HG02981 (cell line): ENCODE data around the gene TMEM161A.

Experiments
- ATAC-seq: cut with Tn5 transposase; IDR thresholded peaks from one replicate; pipeline ENCODE4 v1.9.1; 2021; ENCODE audit warnings: mild to moderate bottlenecking, moderate library complexity; ENCODE audit not compliant: unreplicated experiment

TMEM161A gene

GRCh38 chr19:19098703-19099632 is 39.3 kb downstream of the TMEM161A start:
- ATAC-seq = no peak

GRCh38 chr19:19098084-19098702 is 40.1 kb downstream of the TMEM161A start:
- no peak for ATAC-seq

DNA sequence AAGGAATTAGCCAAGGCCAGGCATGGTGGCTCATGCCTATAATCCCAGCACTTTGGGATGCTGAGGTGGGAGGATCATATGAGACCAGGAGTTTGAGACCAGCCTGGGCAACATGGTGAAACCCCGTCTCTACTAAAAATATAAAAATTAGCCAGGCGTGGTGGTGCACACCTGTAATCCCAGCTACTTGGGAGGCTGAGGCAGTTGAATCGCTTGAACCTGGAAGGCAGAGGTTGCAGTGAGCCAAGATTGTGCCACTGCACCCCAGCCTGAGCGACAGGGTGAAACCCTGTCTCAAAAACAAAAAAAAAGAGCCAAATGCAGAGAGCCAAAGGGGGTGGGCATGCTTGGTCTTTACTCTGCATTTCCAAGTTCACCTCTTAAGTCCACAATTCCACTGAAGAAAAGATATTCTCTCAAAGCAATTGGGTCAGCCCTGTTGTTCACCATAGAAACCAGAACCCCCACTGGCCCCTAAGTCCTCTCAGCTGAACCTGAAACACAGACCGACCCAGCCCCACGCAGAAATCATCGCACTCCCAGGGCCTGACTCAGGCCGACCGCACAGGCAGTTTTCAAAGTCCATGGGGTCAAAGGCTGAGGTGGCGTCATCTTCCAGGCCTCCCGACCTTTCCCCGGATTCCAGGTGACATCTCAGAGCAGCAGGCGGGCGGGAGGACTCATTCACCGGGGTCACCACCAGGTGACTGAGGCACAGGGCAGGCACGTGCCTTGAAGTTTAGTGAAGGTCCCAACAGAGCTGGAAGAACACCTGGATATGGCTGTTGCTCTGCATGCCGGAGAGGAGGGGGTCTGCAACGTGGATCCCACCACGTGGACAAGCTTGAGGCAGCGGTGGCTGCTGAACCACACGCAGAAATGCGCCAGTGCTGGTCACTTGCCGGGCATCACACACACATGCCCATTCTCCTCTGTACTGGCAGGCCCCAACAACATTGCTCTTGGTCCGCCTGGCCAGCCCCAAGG is 41.3 kb downstream of the TMEM161A start:
- no peak for ATAC-seq

- no peak for ATAC-seq
Measured at GRCh38 chr19:19095691-19096090, 42.6 kb downstream of the TMEM161A start.

GRCh38 chr19:19094513-19094912 is 43.8 kb downstream of the TMEM161A start:
- no peak for ATAC-seq

DNA sequence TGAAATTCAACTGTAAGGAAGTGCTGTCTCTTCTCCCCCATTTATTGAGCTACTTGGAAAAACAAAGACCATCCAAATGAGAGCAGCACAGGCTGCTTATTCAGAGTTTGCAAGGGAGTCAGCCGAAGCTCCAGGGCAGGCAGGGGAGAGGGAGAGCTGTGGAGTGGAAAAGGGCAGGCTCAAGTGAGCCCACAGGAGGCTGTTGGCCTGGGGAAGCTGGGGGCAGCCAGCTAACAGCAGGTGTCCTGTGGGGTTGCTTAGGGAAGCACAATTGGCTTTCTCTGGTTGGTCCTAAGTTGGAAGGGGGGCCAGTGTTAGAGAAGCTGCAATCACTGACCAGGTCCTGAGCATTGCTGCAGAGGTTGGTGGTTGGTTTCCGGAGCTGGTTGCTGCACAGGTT is 50.6 kb downstream of the TMEM161A start:
- ATAC-seq = no peak

DNA sequence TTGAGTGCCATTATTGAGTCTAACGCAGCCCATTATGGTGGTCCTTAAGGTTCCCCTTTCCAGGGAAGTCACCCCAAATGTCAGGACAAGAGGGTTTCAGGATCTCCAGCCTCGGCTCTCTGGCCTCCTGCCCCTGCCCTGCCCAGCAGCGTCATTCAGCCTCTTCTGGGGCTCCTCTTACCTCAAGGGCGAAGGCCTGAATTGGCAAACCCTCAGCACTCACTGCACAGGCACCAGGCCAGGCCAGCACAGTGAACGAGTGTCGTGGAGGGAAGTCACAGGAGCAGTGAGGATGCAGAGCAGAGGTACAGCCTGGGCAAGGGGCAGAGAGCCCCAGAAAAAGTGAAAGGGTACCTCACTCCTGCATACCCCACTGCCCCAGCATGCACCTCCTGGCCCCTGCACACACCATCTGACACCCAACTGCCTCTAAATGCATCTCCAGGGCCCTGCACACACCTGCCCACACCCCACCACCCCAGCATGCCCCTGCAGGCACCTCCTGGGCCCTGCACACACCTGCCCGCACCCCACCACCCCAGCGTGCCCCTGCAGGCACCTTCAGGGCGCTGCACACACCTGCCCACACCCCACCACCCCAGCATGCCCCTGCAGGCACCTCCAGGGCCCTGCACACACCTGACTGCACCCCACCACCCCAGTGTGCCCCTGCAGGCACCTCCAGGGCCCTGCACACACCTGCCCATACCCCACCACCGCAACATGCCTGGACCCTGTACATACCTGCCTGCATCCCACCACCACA is 54.7 kb downstream of the TMEM161A start:
- no peak for ATAC-seq

DNA sequence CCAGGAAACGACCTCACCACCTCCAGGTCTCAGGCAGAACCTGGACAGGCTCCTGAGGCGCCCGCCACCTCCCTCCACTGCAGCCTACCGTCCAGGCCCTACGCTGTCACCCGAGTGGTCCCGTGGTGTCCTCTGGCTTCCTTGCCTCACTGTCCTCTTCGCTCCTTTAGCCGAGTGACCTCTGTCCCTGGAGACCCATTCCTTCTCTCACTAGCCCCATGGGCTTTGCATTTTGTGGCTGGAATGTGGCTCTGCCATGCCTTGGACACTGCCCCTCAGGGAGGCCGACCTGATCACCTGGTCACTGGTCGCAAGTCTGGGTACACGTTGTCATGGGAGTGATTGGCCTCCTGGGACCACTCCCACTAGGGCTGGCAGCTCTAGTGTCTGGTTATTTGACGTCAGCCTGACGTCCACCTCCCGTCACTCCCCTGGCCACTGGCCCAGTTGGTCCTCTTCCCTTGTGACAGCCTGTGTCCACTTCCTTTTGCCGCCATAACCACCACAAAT is 56.6 kb downstream of the TMEM161A start:
- ATAC-seq = no peak

DNA sequence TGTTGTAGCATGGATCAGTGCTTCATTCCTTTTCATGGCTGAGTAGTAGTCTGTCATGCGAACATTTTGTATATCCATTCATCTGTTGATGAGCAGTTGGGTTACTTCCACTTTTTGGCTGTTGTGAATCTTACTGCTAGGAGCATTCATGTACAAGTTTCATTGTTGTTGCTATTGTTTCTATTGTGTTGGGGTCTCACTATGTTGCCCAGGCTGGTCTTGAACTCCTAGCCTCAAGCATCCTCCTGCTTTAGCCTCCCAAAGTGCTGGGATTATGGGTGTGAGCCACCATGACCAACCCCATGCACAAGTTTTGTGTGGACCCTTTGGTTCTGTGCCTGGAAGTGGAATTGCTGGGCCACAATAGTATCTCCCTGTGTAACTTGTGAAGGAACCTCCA is 58.7 kb downstream of the TMEM161A start:
- ATAC-seq = no peak

DNA sequence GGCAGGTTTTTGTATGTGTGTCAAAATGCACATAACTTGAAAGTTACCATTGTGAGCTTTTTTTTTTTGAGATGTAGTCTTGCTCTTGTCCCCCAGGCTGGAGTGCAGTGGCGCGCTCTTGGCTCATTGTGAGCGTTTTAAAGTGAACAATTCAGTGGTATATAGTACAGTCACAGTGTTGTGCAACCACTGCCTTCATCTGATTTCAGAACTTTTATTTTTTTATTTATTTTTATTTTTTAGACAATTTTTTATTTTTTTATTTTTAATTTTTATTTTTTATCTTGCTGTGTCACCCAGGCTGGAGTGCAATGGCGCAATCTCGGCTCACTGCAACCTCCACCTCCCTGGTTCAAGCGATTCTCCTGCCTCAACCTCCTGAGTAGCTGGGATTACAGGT is 59.5 kb downstream of the TMEM161A start:
- no peak for ATAC-seq

DNA sequence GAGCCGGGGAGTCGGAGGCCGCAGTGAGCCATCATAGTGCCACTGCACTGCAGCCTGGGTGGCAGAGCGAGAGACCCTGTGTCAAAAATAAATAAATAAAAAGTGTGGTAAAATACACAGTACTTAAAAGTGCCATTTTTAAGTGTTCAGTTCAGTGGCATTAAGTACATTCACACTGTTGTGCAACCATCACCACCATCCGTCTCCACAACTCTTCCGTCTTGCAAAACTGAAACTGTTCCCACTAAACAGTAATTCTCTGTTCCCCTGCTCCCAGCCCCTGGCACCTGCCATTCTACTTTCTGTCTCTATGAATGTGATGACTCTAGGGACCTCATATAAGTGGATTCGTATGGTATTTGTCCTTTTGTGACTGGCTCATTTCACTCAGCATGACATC is 61.2 kb downstream of the TMEM161A start:
- no peak for ATAC-seq

- ATAC-seq = no peak
Measured at GRCh38 chr19:19076476-19076875, 61.8 kb downstream of the TMEM161A start.

DNA sequence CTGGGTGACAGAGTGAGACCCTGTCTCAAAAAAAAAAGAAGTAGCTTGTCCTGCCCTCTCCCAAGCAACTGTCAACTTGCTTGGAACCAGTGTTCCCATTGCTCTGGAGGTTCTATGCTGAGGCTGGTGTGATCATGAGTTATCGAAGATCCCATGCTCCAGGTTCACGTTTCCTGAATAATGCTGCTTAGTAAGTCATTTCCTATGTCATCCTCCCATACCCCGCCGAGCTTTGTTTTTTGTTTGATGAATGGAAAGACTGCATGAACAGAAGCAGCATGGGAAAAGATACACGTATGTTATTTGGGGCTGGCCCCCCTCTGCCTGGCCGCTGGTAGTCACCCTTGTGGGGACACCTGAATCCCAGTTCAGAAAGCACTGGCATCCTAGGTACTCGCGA is 63.2 kb downstream of the TMEM161A start:
- no peak for ATAC-seq

DNA sequence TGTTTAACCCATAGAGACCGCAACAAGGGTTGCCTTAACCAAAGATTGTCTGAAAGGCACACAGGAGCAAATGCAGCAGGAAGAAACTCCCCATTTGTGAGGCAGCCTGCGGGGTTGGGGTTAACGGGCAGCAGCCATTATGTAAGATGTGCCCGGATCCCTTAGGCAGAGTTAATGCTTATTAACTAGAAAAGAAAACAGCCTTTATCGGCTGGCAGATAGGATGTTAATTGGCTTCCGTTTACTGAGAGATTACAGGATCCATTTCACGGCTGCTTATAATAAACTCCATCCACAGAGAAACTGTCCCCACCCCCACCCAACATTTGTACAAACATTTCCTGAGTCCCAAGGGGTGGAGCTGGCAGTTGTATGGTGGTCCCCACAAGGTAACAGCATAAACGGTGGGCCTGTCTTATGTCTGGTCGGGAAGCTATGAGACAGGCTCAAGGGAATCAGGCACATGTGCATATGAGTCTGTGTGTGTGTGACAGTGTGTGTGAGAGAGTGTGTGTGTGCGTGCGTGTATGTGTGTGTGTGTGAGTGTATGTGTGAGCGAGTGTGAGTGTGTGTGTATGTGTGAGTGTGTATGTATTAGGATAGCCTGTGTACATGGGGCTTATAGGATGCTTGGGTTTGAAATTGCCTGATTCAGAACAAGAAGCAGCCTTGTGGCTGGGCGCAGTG is 63.9 kb downstream of the TMEM161A start:
- no peak for ATAC-seq

GRCh38 chr19:19071897-19072296 is 66.4 kb downstream of the TMEM161A start:
- ATAC-seq = no peak
